ENCODE measurements around the gene ASAH2B. TPM values are rescaled to one million over a fixed set of nuclear protein-coding genes. Genes with fewer than 3 reads are reported as not detected.
"Not testable (repeated sequence)": the region's sequence is repeated elsewhere in the genome, so short reads cannot be mapped to it uniquely, and the experiment has no call there.

Gene ASAH2B
- total and polyA plus RNA-seq, 4 donors = 4.6 to 14.2 (median 9.7) TPM

GRCh38 chr10:50738987-50739617 is 634 bp upstream of the ASAH2B start:
- H3K4me1 ChIP-seq (ENCODE audit: control insufficient read depth, insufficient read depth, low read length); H3K9me3 ChIP-seq (ENCODE audit: control insufficient read depth, insufficient read depth, low read length); H3K36me3 ChIP-seq (ENCODE audit: control insufficient read depth, insufficient read depth, low read length); H3K27me3 ChIP-seq (ENCODE audit: control insufficient read depth, insufficient read depth, low read length): not testable (repeated sequence)
- peak in 1 of 6 donors; percentile 0 for DNase-seq (ENCODE audit: low read depth in 4 of 6, low spot score in 6 of 6)
- H3K4me3 ChIP-seq (ENCODE audit: low read depth, low read length) = peak overlapping the region; percentile 73
- peak overlapping the region; percentile 74 for H3K27ac ChIP-seq (ENCODE audit: low read depth, low read length)
- WGBS (ENCODE audit: insufficient coverage) = 39% methylated on average over 10 of the region's 23 CpGs

- H3K27ac ChIP-seq (ENCODE audit: low read depth, low read length) = peak overlapping the region; percentile 74
- peak in 5 of 6 donors; percentile 6 to 76 (median 17) for DNase-seq (ENCODE audit: low read depth in 4 of 6, low spot score in 6 of 6)
- no peaks in the 10 kb centered on the region for H3K27me3 ChIP-seq (ENCODE audit: control insufficient read depth, insufficient read depth, low read length)
- H3K36me3 ChIP-seq (ENCODE audit: control insufficient read depth, insufficient read depth, low read length) = no peaks in the 10 kb centered on the region
- no peaks in the 10 kb centered on the region for H3K9me3 ChIP-seq (ENCODE audit: control insufficient read depth, insufficient read depth, low read length)
- peaks cover 8% of the 10 kb centered on the region for H3K4me1 ChIP-seq (ENCODE audit: control insufficient read depth, insufficient read depth, low read length)
- 0% methylated on average over 3 of the region's 8 CpGs for WGBS (ENCODE audit: insufficient coverage)
- peak overlapping the region; percentile 73 for H3K4me3 ChIP-seq (ENCODE audit: low read depth, low read length)
These were observed 535 bp downstream of the ASAH2B start for GRCh38 chr10:50740293-50740648.

GRCh38 chr10:50742820-50743219 is 3.1 kb downstream of the ASAH2B start:
- H3K4me3 ChIP-seq (ENCODE audit: low read depth, low read length); H3K4me1 ChIP-seq (ENCODE audit: control insufficient read depth, insufficient read depth, low read length); H3K27me3 ChIP-seq (ENCODE audit: control insufficient read depth, insufficient read depth, low read length); H3K27ac ChIP-seq (ENCODE audit: low read depth, low read length); H3K9me3 ChIP-seq (ENCODE audit: control insufficient read depth, insufficient read depth, low read length); H3K36me3 ChIP-seq (ENCODE audit: control insufficient read depth, insufficient read depth, low read length): not testable (repeated sequence)
- WGBS (ENCODE audit: insufficient coverage) = no CpG with 5 or more reads among the region's 10 CpGs
- DNase-seq (ENCODE audit: low read depth in 4 of 6, low spot score in 6 of 6) = peak in 1 of 6 donors; percentile 2

- no CpG with 5 or more reads among the region's 5 CpGs for WGBS (ENCODE audit: insufficient coverage)
- not testable (repeated sequence) for H3K9me3 ChIP-seq (ENCODE audit: control insufficient read depth, insufficient read depth, low read length); DNase-seq (ENCODE audit: low read depth in 4 of 6, low spot score in 6 of 6); H3K27me3 ChIP-seq (ENCODE audit: control insufficient read depth, insufficient read depth, low read length); H3K27ac ChIP-seq (ENCODE audit: low read depth, low read length); H3K4me3 ChIP-seq (ENCODE audit: low read depth, low read length); H3K36me3 ChIP-seq (ENCODE audit: control insufficient read depth, insufficient read depth, low read length); H3K4me1 ChIP-seq (ENCODE audit: control insufficient read depth, insufficient read depth, low read length)
These were observed 27.2 kb downstream of the ASAH2B start for GRCh38 chr10:50766774-50767513.

DNA sequence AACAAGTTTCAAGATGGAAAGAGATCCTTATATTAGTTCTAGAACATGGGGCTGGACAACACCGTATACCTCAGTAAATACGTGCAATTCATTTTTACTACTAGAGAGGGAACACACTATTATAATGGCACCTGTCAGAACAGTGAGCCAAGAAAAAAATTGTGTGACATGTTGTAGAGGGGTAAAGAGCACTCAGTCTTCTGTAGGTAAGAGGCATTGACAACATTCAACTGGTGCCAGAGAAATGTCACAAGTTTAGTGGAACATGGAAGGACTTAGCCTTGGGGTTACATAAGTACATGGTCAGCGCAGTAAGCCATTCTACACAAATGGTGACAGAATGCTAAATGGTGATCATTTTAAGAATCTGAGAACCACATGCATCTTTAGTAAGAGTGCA is 32.3 kb downstream of the ASAH2B start:
- DNase-seq (ENCODE audit: low read depth in 4 of 6, low spot score in 6 of 6); H3K4me3 ChIP-seq (ENCODE audit: low read depth, low read length); H3K36me3 ChIP-seq (ENCODE audit: control insufficient read depth, insufficient read depth, low read length); H3K27me3 ChIP-seq (ENCODE audit: control insufficient read depth, insufficient read depth, low read length); H3K4me1 ChIP-seq (ENCODE audit: control insufficient read depth, insufficient read depth, low read length); H3K27ac ChIP-seq (ENCODE audit: low read depth, low read length); H3K9me3 ChIP-seq (ENCODE audit: control insufficient read depth, insufficient read depth, low read length): not testable (repeated sequence)
- WGBS (ENCODE audit: insufficient coverage) = no CpG with 5 or more reads among the region's 3 CpGs

DNA sequence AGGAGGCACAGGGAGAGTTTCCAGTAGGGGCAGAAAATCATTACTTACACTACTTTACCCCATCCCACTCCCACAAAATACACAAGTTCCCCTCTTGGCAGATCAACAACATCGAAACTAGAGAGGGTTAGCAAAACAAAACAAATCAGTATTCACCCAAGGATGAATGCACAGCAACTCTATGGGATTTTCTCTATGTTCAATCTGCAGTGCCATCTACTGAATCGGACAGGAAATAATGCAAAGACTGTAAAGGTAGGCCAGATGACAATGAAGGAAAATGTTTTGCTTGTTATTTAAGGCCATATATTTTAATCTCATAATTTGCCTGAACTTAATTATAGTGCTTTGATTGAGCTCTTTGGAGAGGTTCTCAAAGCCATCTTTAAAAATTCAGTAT is 35.1 kb downstream of the ASAH2B start:
- H3K9me3 ChIP-seq (ENCODE audit: control insufficient read depth, insufficient read depth, low read length); H3K36me3 ChIP-seq (ENCODE audit: control insufficient read depth, insufficient read depth, low read length); H3K27me3 ChIP-seq (ENCODE audit: control insufficient read depth, insufficient read depth, low read length); H3K27ac ChIP-seq (ENCODE audit: low read depth, low read length); H3K4me3 ChIP-seq (ENCODE audit: low read depth, low read length); H3K4me1 ChIP-seq (ENCODE audit: control insufficient read depth, insufficient read depth, low read length): not testable (repeated sequence)
- 20% methylated on average over 1 of the region's 2 CpGs for WGBS (ENCODE audit: insufficient coverage)
- DNase-seq (ENCODE audit: low read depth in 4 of 6, low spot score in 6 of 6) = peak in 2 of 6 donors; percentile 2 to 40

GRCh38 chr10:50780036-50780435 is 40.3 kb downstream of the ASAH2B start:
- not testable (repeated sequence) for H3K27ac ChIP-seq (ENCODE audit: low read depth, low read length); DNase-seq (ENCODE audit: low read depth in 4 of 6, low spot score in 6 of 6); H3K36me3 ChIP-seq (ENCODE audit: control insufficient read depth, insufficient read depth, low read length)

DNA sequence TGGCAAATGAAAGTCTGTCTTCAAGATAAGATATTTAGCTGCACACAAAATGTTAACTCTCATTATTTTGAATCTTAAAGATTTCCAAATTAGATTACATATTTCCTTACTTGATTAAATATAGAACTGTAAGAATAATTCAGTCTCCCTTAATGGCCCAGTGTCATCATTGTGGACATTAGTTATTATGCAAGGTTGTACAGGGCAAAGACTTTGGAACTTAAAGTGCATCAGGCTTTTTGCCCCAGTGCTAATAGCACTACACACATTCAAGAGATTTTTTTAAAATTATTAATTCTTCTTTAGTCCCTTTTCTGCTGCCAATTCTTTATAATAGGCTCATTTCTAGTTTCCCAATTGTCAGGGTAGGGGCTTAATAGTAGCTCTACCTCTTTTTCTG is 42.3 kb downstream of the ASAH2B start:
- H3K4me1 ChIP-seq (ENCODE audit: control insufficient read depth, insufficient read depth, low read length); H3K4me3 ChIP-seq (ENCODE audit: low read depth, low read length); H3K9me3 ChIP-seq (ENCODE audit: control insufficient read depth, insufficient read depth, low read length); H3K27ac ChIP-seq (ENCODE audit: low read depth, low read length); H3K27me3 ChIP-seq (ENCODE audit: control insufficient read depth, insufficient read depth, low read length); H3K36me3 ChIP-seq (ENCODE audit: control insufficient read depth, insufficient read depth, low read length); DNase-seq (ENCODE audit: low read depth in 4 of 6, low spot score in 6 of 6): not testable (repeated sequence)

More at GRCh38 chr10:50780036-50780435, 40.3 kb downstream of the ASAH2B start:
- not testable (repeated sequence) for H3K4me1 ChIP-seq (ENCODE audit: control insufficient read depth, insufficient read depth, low read length); H3K4me3 ChIP-seq (ENCODE audit: low read depth, low read length); H3K9me3 ChIP-seq (ENCODE audit: control insufficient read depth, insufficient read depth, low read length); H3K27me3 ChIP-seq (ENCODE audit: control insufficient read depth, insufficient read depth, low read length)
- no CpG with 5 or more reads among the region's 1 CpG for WGBS (ENCODE audit: insufficient coverage)

DNA sequence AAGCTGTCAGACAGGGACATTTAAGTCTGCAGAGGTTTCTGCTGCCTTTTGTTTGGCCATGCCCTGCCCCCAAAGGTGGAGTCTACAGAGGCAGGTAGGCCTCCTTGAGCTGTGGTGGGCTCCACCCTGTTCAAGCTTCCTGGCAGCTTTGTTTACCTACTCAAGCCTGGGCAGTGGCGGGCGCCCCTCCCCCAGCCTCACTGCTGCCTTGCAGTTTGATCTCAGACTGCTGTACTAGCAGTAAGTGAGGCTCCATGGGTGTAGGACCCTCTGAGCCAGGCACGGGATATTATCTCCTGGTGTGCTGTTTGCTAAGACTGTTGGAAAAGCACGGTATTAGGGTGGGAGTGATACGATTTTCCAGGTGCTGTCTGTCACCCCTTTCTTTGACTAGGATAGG is 48.2 kb downstream of the ASAH2B start:
- not testable (repeated sequence) for H3K27me3 ChIP-seq (ENCODE audit: control insufficient read depth, insufficient read depth, low read length); H3K9me3 ChIP-seq (ENCODE audit: control insufficient read depth, insufficient read depth, low read length); H3K4me3 ChIP-seq (ENCODE audit: low read depth, low read length); H3K27ac ChIP-seq (ENCODE audit: low read depth, low read length); H3K36me3 ChIP-seq (ENCODE audit: control insufficient read depth, insufficient read depth, low read length); DNase-seq (ENCODE audit: low read depth in 4 of 6, low spot score in 6 of 6); H3K4me1 ChIP-seq (ENCODE audit: control insufficient read depth, insufficient read depth, low read length)
- 84% methylated on average over 3 of the region's 5 CpGs for WGBS (ENCODE audit: insufficient coverage)
